Osteocyte (in vitro differentiated cells): Measurements from ENCODE around the gene CEP192. TPM values are rescaled to one million over a fixed set of nuclear protein-coding genes. Genes with fewer than 3 reads are reported as not detected.

Experiments
- DNase-seq: peaks from one replicate; pipeline ENCODE4 v3.0.0; 2021; ENCODE audit warnings: mixed read lengths; ENCODE audit not compliant: unreplicated experiment; ENCODE audit errors: extremely low spot score
- H3K27ac Mint-ChIP-seq: one replicate; pipeline ENCODE4 v1.8.0; 2021; ENCODE audit warnings: mild to moderate bottlenecking, mixed read lengths; ENCODE audit not compliant: unreplicated experiment
- H3K27me3 Mint-ChIP-seq: one replicate; pipeline ENCODE4 v1.8.0; 2021; ENCODE audit warnings: mixed read lengths; ENCODE audit not compliant: unreplicated experiment
- H3K36me3 Mint-ChIP-seq: one replicate; pipeline ENCODE4 v1.8.0; 2021; ENCODE audit warnings: mixed read lengths; ENCODE audit not compliant: unreplicated experiment
- H3K4me1 Mint-ChIP-seq: one replicate; pipeline ENCODE4 v1.8.0; 2021; ENCODE audit warnings: mixed read lengths; ENCODE audit not compliant: unreplicated experiment
- H3K4me3 Mint-ChIP-seq: one replicate; pipeline ENCODE4 v1.8.0; 2021; ENCODE audit warnings: mild to moderate bottlenecking, moderate library complexity, mixed read lengths; ENCODE audit not compliant: unreplicated experiment
- H3K9me3 Mint-ChIP-seq: one replicate; pipeline ENCODE4 v1.8.0; 2021; ENCODE audit warnings: mixed read lengths; ENCODE audit not compliant: unreplicated experiment
- total RNA-seq: library from RNA; stranded (reverse); gene quantifications from 2 replicates; pipeline ENCODE4 v1.2.1, GENCODE V29; 2021
- TF ChIP-seq, protein P1 (sequence below): fragments of 200-600 bp; sonication (generic); IDR thresholded peaks from 2 replicates; pipeline ENCODE4 v1.5.0; 2021; ENCODE audit warnings: antibody characterized with exemption, mild to moderate bottlenecking, moderate library complexity

The CEP192 gene
- total RNA-seq, 1 donor from 2014 or later, result 20.4 TPM

DNA sequence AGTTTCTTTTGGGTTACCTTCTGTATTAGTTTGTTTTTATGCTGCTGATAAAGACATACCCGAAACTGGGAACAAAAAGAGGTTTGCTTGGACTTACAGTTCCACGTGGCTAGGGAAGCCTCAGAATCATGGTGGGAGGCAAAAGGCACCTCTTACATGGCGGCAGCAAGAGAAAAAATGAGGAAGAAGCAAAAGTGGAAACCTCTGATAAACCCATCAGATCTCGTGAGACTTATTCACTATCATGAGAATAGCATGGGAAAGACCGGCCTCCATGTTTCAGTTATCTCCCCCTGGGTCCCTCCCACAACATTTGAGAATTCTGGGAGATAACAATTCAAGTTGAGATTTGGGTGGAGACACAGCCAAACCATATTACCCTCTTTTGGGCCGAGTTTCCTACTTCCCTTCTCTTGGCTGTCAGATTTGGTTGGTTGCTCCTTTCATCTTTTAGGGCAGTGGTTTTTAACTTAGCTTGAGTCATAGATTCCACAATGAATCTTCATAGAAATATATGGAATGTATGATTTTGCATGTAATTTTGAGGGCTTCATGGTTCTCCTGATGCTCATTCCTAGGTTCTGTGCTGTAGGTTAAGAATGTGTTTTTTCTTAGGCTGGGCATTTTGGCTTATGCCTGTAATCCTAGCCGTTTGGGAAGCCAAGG, 44.2 kb downstream of the CEP192 start:
- DNase-seq, result no peak
- Mint-ChIP-seq H3K4me3 (no peak overlapping the region), H3K4me1 (no peaks in the 10 kb centered on the region), H3K36me3 (peaks cover 38% of the 10 kb centered on the region), H3K27me3 (no peaks in the 10 kb centered on the region), H3K27ac (no peak overlapping the region), H3K9me3 (no peaks in the 10 kb centered on the region)
- TF ChIP-seq, protein P1, sequence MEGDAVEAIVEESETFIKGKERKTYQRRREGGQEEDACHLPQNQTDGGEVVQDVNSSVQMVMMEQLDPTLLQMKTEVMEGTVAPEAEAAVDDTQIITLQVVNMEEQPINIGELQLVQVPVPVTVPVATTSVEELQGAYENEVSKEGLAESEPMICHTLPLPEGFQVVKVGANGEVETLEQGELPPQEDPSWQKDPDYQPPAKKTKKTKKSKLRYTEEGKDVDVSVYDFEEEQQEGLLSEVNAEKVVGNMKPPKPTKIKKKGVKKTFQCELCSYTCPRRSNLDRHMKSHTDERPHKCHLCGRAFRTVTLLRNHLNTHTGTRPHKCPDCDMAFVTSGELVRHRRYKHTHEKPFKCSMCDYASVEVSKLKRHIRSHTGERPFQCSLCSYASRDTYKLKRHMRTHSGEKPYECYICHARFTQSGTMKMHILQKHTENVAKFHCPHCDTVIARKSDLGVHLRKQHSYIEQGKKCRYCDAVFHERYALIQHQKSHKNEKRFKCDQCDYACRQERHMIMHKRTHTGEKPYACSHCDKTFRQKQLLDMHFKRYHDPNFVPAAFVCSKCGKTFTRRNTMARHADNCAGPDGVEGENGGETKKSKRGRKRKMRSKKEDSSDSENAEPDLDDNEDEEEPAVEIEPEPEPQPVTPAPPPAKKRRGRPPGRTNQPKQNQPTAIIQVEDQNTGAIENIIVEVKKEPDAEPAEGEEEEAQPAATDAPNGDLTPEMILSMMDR, result no peak

DNA sequence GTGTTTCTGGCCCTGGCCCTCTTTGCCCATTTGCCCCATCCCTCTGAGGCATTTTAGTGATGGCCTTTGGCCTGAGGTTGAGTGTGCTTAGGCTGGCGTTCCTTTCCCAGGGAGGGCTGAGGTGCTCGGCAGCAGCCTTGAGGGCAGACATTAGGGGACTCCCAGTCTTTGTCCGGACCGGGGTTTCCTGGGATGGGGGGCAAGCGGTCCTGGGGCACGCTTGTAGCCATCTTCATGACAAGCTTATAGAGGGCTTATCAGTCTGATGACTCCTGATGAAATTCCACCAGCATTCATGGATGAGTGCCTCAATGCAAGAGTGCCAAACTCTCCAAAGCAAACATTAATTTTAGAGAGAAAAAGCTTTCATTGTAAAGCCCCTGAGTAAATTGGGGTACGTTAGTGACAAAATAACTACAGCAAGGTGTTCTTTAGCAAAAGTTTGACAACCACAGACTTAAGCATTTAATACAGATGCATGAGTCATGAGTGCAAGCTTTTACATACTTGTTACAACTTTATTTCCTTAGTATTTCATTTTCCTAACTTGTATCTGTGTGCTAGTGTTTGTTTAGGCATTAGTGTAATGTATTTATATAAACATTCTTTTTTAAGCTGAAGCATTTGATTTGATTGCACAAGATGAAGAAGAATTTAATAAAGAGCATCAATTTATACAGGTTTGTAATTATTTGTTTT, 45.6 kb downstream of the CEP192 start:
- no peak overlapping the region for H3K27ac Mint-ChIP-seq
- H3K4me3 Mint-ChIP-seq, result no peak overlapping the region
- no peaks in the 10 kb centered on the region for H3K4me1 Mint-ChIP-seq
- H3K27me3 Mint-ChIP-seq, result no peaks in the 10 kb centered on the region
- TF ChIP-seq, protein P1, result no peak
- no peaks in the 10 kb centered on the region for H3K9me3 Mint-ChIP-seq
- H3K36me3 Mint-ChIP-seq, result peaks cover 32% of the 10 kb centered on the region
- DNase-seq, result no peak

DNA sequence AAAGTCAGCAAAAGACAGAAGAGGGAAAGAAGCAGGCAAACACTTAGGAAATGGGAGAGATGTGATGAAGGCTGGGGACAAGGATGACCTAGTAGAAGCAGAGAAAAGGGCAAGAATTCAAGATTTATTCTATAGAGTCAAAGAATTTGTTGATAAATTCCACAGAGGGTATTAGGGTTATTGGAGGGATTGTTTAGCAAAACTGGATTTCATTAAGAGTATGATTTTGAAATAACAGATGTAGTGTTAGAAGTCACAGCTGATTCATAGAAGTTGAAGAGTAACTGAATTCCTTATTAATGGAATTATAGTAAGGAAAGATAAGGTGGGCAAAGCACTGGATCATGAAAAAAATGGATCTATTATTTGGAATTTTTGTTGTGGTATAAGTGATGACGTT, 48.6 kb downstream of the CEP192 start:
- Mint-ChIP-seq H3K36me3 (peaks cover 39% of the 10 kb centered on the region), H3K9me3 (peaks cover 8% of the 10 kb centered on the region), H3K4me1 (no peaks in the 10 kb centered on the region), H3K27ac (no peak overlapping the region), H3K4me3 (no peak overlapping the region), H3K27me3 (no peaks in the 10 kb centered on the region)
- TF ChIP-seq, protein P1, result no peak
- no peak for DNase-seq

DNA sequence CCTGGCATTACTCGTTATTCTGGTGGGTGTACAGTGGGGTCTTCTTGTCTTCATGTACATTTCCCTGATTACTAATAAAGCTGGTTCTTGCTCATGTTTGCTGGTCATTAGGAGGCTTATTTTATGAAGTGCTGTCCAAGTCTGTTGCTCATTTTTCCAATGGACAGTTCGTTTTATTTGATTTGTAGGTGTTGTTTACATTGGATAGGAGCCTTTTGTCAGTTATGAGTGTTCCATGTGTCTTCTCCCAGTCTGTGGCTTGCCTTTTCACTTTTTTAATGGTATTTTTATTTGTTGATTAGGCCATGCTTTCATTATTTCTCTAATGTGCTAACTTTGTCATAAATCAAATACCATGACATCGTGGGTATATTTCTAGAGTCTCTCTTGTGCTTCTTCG, 51.9 kb downstream of the CEP192 start:
- no peak overlapping the region for H3K27ac Mint-ChIP-seq
- TF ChIP-seq, protein P1, result no peak
- no peak for DNase-seq

DNA sequence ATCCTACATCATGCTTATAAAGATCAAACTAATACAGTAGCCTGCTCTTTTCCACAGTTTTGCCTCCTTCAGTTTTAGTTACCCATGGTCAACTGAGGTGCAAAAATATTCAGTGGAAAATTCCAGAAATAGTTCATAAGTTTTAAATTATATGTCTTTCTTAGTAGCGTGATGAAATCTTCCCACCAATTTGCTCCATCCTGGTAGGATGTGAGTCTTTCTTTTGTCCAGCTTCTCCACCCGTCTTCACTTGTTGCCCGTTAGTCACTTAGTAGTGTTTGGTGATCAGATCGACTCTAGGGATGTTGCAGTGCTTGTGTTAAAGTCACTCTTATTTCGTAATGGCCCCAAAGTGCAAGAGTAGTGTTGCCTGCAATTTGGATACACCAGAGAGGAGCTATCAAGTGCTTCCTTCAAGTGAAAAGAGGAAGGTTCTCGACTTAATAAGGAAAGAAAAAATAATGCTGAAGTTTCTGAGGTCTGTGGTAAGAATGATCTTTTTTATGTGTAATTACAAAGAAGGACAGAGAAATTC, 57.0 kb downstream of the CEP192 start:
- DNase-seq, result no peak
- no peak overlapping the region for H3K4me3 Mint-ChIP-seq
- peaks cover 56% of the 10 kb centered on the region for H3K36me3 Mint-ChIP-seq
- TF ChIP-seq, protein P1, result no peak
- H3K4me1 Mint-ChIP-seq, result peaks cover 5% of the 10 kb centered on the region
- no peaks in the 10 kb centered on the region for H3K27me3 Mint-ChIP-seq
- peaks cover 4% of the 10 kb centered on the region for H3K9me3 Mint-ChIP-seq
- H3K27ac Mint-ChIP-seq, result no peak overlapping the region

More for the DNA sequence above, 51.9 kb downstream of the CEP192 start:
- Mint-ChIP-seq H3K9me3 (peaks cover 8% of the 10 kb centered on the region), H3K27me3 (no peaks in the 10 kb centered on the region), H3K36me3 (peaks cover 48% of the 10 kb centered on the region), H3K4me3 (no peak overlapping the region), H3K4me1 (peaks cover 5% of the 10 kb centered on the region)
